ENCODE results near the gene MC1R. TPM values are rescaled to one million over a fixed set of nuclear protein-coding genes. Genes with fewer than 3 reads are reported as not detected.

The MC1R gene
- total RNA-seq, 1 donor from 2014 or later = 3.8 TPM

GRCh38 chr16:89904606-89905510 lies 13.8 kb upstream of the MC1R start:
- no peak overlapping the region for H3K4me3 Mint-ChIP-seq
- H3K9me3 Mint-ChIP-seq = no peaks in the 10 kb centered on the region
- peaks cover 14% of the 10 kb centered on the region for H3K36me3 Mint-ChIP-seq
- DNase-seq (ENCODE audit: extremely low spot score, unreplicated experiment) = no peak
- TF ChIP-seq, protein P1, sequence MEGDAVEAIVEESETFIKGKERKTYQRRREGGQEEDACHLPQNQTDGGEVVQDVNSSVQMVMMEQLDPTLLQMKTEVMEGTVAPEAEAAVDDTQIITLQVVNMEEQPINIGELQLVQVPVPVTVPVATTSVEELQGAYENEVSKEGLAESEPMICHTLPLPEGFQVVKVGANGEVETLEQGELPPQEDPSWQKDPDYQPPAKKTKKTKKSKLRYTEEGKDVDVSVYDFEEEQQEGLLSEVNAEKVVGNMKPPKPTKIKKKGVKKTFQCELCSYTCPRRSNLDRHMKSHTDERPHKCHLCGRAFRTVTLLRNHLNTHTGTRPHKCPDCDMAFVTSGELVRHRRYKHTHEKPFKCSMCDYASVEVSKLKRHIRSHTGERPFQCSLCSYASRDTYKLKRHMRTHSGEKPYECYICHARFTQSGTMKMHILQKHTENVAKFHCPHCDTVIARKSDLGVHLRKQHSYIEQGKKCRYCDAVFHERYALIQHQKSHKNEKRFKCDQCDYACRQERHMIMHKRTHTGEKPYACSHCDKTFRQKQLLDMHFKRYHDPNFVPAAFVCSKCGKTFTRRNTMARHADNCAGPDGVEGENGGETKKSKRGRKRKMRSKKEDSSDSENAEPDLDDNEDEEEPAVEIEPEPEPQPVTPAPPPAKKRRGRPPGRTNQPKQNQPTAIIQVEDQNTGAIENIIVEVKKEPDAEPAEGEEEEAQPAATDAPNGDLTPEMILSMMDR (conservative IDR thresholded peaks at IDR 0.05) = no peak
- H3K27me3 Mint-ChIP-seq = no peaks in the 10 kb centered on the region
- H3K4me1 Mint-ChIP-seq (ENCODE audit: unreplicated experiment) = no peaks in the 10 kb centered on the region
- peak overlapping the region; percentile 80 for H3K27ac Mint-ChIP-seq

- no peaks in the 10 kb centered on the region for H3K4me1 Mint-ChIP-seq (ENCODE audit: unreplicated experiment)
- no peaks in the 10 kb centered on the region for H3K9me3 Mint-ChIP-seq
- TF ChIP-seq, protein P1 (conservative IDR thresholded peaks at IDR 0.05) = no peak
- H3K4me3 Mint-ChIP-seq = no peak overlapping the region
- peaks cover 14% of the 10 kb centered on the region for H3K36me3 Mint-ChIP-seq
- no peaks in the 10 kb centered on the region for H3K27me3 Mint-ChIP-seq
- DNase-seq (ENCODE audit: extremely low spot score, unreplicated experiment) = no peak
- H3K27ac Mint-ChIP-seq = peak overlapping the region; percentile 74
Measured at GRCh38 chr16:89905511-89906139, 13.0 kb upstream of the MC1R start.

- Mint-ChIP-seq H3K4me1 (ENCODE audit: unreplicated experiment) (no peaks in the 10 kb centered on the region), H3K36me3 (peaks cover 17% of the 10 kb centered on the region), H3K27me3 (no peaks in the 10 kb centered on the region), H3K9me3 (no peaks in the 10 kb centered on the region), H3K4me3 (no peak overlapping the region), H3K27ac (peak overlapping the region; percentile 74)
- TF ChIP-seq, protein P1 (conservative IDR thresholded peaks at IDR 0.05) = no peak
- DNase-seq (ENCODE audit: extremely low spot score, unreplicated experiment) = no peak
Measured at GRCh38 chr16:89906140-89907025, 12.3 kb upstream of the MC1R start.

GRCh38 chr16:89907055-89907814 lies 11.4 kb upstream of the MC1R start:
- Mint-ChIP-seq H3K4me3 (no peak overlapping the region), H3K9me3 (no peaks in the 10 kb centered on the region), H3K4me1 (ENCODE audit: unreplicated experiment) (no peaks in the 10 kb centered on the region), H3K36me3 (peaks cover 17% of the 10 kb centered on the region), H3K27ac (no peak overlapping the region), H3K27me3 (no peaks in the 10 kb centered on the region)
- TF ChIP-seq, protein P1 (conservative IDR thresholded peaks at IDR 0.05) = no peak
- DNase-seq (ENCODE audit: extremely low spot score, unreplicated experiment) = no peak

GRCh38 chr16:89908236-89908635 lies 10.4 kb upstream of the MC1R start:
- no peaks in the 10 kb centered on the region for H3K9me3 Mint-ChIP-seq
- H3K27me3 Mint-ChIP-seq = no peaks in the 10 kb centered on the region
- H3K27ac Mint-ChIP-seq = no peak overlapping the region
- peaks cover 17% of the 10 kb centered on the region for H3K36me3 Mint-ChIP-seq
- TF ChIP-seq, protein P1 (conservative IDR thresholded peaks at IDR 0.05) = no peak
- DNase-seq (ENCODE audit: extremely low spot score, unreplicated experiment) = no peak
- H3K4me3 Mint-ChIP-seq = no peak overlapping the region
- H3K4me1 Mint-ChIP-seq (ENCODE audit: unreplicated experiment) = no peaks in the 10 kb centered on the region
